ENCODE results near the gene MORC3. TPM values are rescaled to one million over a fixed set of nuclear protein-coding genes. Genes with fewer than 3 reads are reported as not detected.

The MORC3 gene
- total and polyA plus RNA-seq, 4 donors = 3.9 to 44.1 (median 14.1) TPM

- WGBS = 95% methylated on average over 2 of the region's 2 CpGs
- H3K4me1 ChIP-seq (ENCODE audit: control insufficient read depth in 4 of 4, insufficient read depth in 4 of 4, low read length in 3 of 4) = no peaks in the 10 kb centered on the region
- no peaks in the 10 kb centered on the region for H3K9me3 ChIP-seq (ENCODE audit: control insufficient read depth in 4 of 4, low read length in 3 of 4)
- H3K36me3 ChIP-seq (ENCODE audit: control insufficient read depth in 4 of 4, insufficient read depth in 3 of 4, low read depth in 1 of 4, low read length in 3 of 4) = peaks cover 15 to 70% (median 53%) of the 10 kb centered on the region in 4 donors
- H3K9ac ChIP-seq (ENCODE audit: low read depth in 1 of 2, low read length in 2 of 2) = no peak overlapping the region
- no peak for TF ChIP-seq REST (IDR thresholded peaks at IDR 0.05)
- no peak for TF ChIP-seq RXRA (IDR thresholded peaks at IDR 0.05)
- TF ChIP-seq JUND (IDR thresholded peaks at IDR 0.05) = no peak
- no peak for TF ChIP-seq RAD21 (IDR thresholded peaks at IDR 0.05)
- TF ChIP-seq TAF1 (conservative IDR thresholded peaks at IDR 0.05) = no peak
- TF ChIP-seq FOXA2 (IDR thresholded peaks at IDR 0.05) = no peak
- no peak for TF ChIP-seq YY1 (IDR thresholded peaks at IDR 0.05)
- no peak for TF ChIP-seq EGR1 (IDR thresholded peaks at IDR 0.05; ENCODE audit: low read depth in 2 of 2)
- no peak for TF ChIP-seq MAX (IDR thresholded peaks at IDR 0.05)
- TF ChIP-seq GABPA (IDR thresholded peaks at IDR 0.05 in 1 of 2, conservative IDR thresholded peaks at IDR 0.05 in 1 of 2) = no peak
- no peak for TF ChIP-seq CTCF (IDR thresholded peaks at IDR 0.05; ENCODE audit: low read depth, low read length, missing input control)
- no peak for TF ChIP-seq SP1 (IDR thresholded peaks at IDR 0.05)
- no peak for TF ChIP-seq NR2F2 (IDR thresholded peaks at IDR 0.05)
- TF ChIP-seq ZBTB33 (IDR thresholded peaks at IDR 0.05) = no peak
- TF ChIP-seq FOXA1 (IDR thresholded peaks at IDR 0.05) = no peak
- TF ChIP-seq ATF3 (IDR thresholded peaks at IDR 0.05) = no peak
- TF ChIP-seq HNF4G (IDR thresholded peaks at IDR 0.05) = no peak
- no peak for TF ChIP-seq HNF4A (conservative IDR thresholded peaks at IDR 0.05)
- no peak overlapping the region for H3K4me3 ChIP-seq (ENCODE audit: low read depth in 1 of 3, low read length in 3 of 3)
- no peak for DNase-seq (ENCODE audit: low spot score)
- H3K27me3 ChIP-seq (ENCODE audit: control insufficient read depth in 4 of 4, insufficient read depth in 4 of 4, low read length in 3 of 4) = no peaks in the 10 kb centered on the region
- H3K27ac ChIP-seq (ENCODE audit: low read depth in 1 of 2, low read length in 2 of 2) = no peak overlapping the region
These were observed 39.2 kb downstream of the MORC3 start for GRCh38 chr21:36359185-36359584.
